Stimulated activated CD4-positive, alpha-beta T cell treated with anti-CD3 and anti-CD28 coated beads, TNF-alpha, amount 100 ng/mL, for 48 hours (primary cell): ENCODE results near the gene ERBB2.
"Not testable (repeated sequence)": the region's sequence is repeated elsewhere in the genome, so short reads cannot be mapped to it uniquely, and the experiment has no call there.

ENCODE experiments used
- DNase-seq, 3 donors: peaks; one replicate each; pipeline ENCODE4 v3.0.0-alpha.2; 2020; ENCODE audit warnings: low read depth in 3 of 3

Gene ERBB2

DNA sequence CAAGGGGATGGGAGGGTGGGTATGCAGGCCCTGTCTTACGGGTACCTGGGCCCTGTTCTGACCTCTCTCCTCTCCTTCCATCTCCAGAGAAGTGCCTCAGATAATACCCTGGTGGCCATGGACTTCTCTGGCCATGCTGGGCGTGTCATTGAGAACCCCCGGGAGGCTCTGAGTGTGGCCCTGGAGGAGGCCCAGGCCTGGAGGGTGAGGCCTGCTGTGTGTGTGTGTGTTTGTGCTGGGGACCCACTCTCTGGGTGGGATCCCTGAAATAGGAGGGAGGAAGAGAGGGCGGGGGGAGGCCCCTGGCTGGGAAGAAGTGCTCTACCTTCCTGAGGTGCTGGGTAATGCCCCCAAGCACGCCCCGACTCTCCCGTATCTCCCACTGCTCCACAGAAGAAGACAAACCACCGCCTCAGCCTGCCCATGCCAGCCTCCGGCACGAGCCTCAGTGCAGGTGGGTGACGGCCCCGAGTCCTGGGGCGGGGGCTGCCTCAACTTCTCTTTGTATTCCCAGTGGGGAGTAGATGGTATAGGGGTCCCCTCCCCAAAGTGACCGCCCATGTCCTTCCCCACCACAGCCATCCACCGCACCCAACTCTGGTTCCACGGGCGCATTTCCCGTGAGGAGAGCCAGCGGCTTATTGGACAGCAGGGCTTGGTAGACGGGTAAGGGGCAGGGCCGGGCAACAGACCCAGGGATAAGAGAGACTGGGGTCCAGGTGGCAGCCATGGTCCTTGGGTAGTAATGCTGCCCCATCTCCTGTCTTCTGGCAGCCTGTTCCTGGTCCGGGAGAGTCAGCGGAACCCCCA is 45.7 kb downstream of the ERBB2 start:
- no peak for DNase-seq

- DNase-seq = no peak
Measured at GRCh38 chr17:39746145-39746461, 46.2 kb downstream of the ERBB2 start.

- DNase-seq = no peak
Measured at GRCh38 chr17:39747745-39748144, 47.9 kb downstream of the ERBB2 start.

- not testable (repeated sequence) for DNase-seq
Measured at GRCh38 chr17:39748444-39749034, 48.7 kb downstream of the ERBB2 start.

GRCh38 chr17:39750131-39751015 is 50.5 kb downstream of the ERBB2 start:
- no peak for DNase-seq

GRCh38 chr17:39751016-39751543 is 51.2 kb downstream of the ERBB2 start:
- no peak for DNase-seq

GRCh38 chr17:39751637-39752036 is 51.8 kb downstream of the ERBB2 start:
- DNase-seq = no peak

DNA sequence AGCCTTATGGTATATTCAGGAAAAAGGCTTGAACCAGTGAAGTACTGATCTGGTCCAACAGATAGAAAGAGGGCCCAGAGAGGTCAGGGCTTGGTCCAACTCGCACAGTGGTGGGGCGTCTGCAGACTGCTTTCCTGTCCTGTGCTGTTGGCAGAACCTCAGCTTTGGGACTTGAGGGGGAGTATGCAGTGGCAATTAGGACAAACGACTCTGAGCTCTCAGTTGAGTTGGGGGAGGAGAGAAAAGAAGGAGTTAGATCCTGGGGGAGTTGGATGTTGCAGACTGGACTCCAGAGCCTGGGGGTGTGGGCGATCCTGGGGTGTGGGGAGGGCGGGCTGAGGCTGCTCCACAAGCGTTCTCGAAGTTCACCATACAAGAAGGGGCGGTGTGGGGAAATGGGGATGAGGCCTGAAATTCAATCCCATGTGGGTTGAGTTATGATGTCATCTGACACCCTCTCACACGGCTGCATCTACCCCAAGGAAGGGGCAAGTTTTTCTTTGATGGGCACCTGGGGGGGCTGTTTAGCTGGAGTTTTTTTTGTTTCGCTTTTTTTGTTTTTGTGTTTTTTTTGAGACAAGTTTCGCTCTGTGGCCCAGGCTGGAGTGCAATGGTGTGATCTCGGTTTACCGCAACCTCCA is 52.5 kb downstream of the ERBB2 start:
- no peak for DNase-seq

- peak in 1 of 3 donors; percentile 47 for DNase-seq
Measured at GRCh38 chr17:39753514-39754160, 53.8 kb downstream of the ERBB2 start.

DNA sequence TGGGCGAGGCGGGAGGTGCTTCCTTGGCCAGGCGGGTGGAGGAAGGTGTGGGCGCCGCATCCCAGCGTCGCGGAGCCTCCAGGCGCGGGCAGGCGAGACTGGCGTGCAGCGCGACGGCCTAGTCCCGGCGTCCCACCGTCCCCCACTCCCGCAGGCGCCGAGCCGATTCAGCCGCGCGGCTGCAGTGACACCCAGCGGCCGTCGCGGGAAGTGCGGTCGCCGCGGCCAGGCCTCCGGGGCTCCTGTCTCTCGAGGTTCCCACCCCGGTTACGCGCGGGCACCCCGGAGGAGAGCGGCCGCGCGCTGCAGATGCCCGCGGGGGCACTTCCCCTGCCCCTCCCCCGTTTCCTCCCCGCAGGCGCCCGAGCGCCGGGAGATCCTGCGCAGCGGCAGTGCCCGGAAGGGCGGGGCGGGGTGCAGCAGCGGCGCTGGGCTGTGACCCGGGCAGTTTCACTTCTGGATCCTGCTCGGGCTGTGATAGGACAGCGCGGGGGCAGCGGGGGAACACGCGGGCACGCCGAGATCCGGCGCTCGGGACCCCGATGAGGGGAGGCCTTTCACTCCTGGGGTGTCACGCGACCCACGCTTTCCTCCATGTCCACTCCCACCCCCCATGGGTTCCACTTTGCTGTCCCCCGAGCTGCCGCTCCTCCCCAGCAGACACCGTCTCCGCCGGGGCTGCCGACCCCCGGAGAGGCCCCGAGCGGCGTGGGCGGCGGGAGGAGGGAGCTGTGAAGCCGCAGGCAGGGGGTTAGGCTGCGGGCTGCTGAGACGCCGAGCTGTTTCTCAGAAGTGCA is 54.5 kb downstream of the ERBB2 start:
- peak; percentile 88 to 95 (median 93) for DNase-seq

DNA sequence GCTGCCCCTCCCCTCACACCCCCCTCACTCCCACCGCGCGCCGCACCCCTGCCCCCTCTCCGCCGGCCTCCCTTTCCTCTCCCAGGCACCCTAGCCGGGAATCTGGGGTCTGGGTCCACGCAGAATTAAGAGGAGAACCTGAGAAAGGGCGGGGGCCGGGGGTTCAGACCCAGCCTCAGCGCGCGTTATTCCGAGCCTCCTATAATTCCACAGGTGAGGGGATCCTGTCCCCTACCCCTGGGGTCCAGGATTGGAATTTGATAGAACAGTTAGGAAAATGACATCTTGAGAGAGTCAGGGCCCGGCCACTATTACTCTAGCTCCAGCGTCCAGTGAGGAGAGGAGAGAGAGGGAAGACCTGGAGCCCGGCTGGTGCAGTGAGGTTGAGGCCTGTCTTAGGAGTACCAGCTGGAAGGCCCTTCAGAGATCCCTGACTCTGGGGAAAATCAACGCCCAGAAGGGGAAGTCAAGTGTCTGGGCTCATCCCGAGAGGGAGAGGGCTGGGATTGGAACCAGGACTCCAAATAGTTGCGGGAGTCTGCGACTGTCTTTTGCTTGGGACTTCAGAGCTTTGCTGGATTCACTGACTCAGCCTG is 55.2 kb downstream of the ERBB2 start:
- no peak for DNase-seq

GRCh38 chr17:39755554-39756379 is 55.9 kb downstream of the ERBB2 start:
- DNase-seq = no peak

DNA sequence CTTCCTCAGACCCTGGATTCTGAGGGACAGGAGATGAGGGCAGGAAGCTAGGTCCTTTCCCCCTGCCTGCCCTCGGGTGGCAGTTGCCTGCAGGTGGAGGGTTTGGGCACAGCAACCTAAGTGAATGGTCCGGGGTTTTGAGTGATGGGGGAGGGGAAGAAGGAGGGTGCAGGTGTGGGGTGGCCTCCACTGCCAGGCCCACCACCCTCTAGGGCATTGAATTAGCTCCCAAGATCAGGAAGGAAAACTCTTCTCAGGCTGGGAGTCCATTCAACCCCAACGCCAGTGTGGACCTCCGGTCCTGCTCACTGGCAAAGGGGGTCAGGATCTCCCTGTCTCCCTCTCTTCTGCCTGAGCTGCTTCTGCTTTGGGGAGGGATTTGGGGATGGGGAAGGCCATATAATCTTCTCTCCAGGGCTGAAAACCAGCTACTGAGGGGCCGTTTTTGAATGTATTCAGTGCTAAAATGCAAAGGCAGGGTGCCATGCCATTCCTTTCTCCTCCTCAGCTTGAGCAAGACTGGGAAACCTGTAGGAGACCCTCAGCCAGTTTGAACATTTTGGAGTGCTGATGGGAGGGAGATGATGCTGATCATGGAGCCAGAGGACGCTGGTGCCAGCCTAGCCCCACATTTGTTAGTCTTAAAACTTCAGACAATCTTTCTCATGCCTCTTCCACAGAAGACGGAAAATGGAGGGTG is 56.7 kb downstream of the ERBB2 start:
- DNase-seq = no peak

- no peak for DNase-seq
Measured at GRCh38 chr17:39757176-39757662, 57.4 kb downstream of the ERBB2 start.

GRCh38 chr17:39757931-39758873 is 58.3 kb downstream of the ERBB2 start:
- no peak for DNase-seq

DNA sequence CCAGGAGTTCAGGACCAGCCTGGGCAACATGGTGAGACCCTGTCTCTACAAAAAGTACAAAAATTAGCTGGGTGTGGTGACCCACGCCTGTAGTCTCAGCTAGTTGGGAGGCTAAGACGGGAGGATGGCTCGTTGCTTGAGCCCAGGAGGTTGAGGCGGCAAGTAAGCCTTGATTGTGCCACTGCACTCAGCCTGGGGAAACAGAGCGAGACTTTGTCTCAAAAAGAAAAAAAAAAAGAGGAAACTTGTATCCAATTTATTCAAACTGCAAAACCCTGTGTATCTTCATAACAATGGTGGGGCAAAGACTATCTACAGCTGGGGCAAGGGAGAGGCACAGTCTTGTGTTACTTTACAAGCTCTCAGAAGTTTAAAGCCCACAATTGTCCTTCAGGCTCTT is 59.3 kb downstream of the ERBB2 start:
- DNase-seq = no peak

DNA sequence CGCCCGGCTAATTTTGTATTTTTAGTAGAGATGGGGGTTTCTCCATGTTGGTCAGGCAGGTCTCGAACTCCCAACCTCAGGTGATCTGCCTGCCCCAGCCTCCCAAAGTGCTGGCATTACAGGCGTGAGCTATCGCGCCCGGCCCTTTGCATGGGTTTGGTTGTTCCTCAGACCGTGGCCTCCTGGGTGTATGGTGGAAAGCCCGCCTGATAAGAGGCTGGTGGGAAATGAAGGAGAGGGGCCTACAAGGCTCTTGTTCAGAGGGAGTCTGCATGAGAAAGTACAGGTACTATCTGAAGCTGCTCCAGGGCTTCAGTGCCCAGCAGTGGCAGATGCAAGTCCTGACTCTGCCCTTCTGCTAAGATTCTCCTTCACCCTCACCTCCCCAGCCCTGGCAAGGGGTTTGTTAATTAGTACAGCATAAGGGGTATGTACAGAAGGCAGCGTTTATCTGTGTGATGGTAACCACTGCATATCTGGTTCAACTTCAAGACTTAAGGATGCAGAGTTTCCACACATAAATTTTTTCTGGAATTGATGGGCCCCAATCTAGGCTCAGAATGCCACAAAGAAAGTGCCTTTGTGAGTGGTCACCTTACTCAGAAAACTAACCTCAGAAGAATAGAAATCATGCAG is 62.1 kb downstream of the ERBB2 start:
- no peak for DNase-seq
